ENCODE data around the gene MFSD12. TPM values are rescaled to one million over a fixed set of nuclear protein-coding genes. Genes with fewer than 3 reads are reported as not detected.
"Not testable (repeated sequence)": the region's sequence is repeated elsewhere in the genome, so short reads cannot be mapped to it uniquely, and the experiment has no call there.

MFSD12 gene
- polyA plus RNA-seq, 1 donor from 2014 or later: 38.5 TPM

- Histone ChIP-seq H3K9ac (ENCODE audit: low read length) (no peak overlapping the region), H4K20me1 (ENCODE audit: insufficient read depth) (peaks cover 27% of the 10 kb centered on the region), H3K36me3 (ENCODE audit: insufficient read depth, low read length) (no peaks in the 10 kb centered on the region), H3F3A (ENCODE audit: insufficient read depth, low read length, poor library complexity, severe bottlenecking) (no peaks in the 10 kb centered on the region), H3K9me2 (ENCODE audit: insufficient read depth, low read length) (no peaks in the 10 kb centered on the region), H3K27ac (ENCODE audit: low read length) (no peak overlapping the region), H3K4me2 (ENCODE audit: low read length) (no peak overlapping the region), H3K79me2 (replicated peaks; ENCODE audit: insufficient read depth, low read length) (peaks cover 66% of the 10 kb centered on the region), H3K9me3 (ENCODE audit: low read length) (no peaks in the 10 kb centered on the region), H3K4me3 (ENCODE audit: low read length) (no peak overlapping the region), H2AFZ (ENCODE audit: low read depth, low read length) (no peak overlapping the region), H3K27me3 (ENCODE audit: insufficient read depth, low read depth, low read length) (no peaks in the 10 kb centered on the region)
- no peak for TF ChIP-seq CTCF (IDR thresholded peaks at IDR 0.05; ENCODE audit: poor library complexity, severe bottlenecking)
- no peak for TF ChIP-seq MXI1 (conservative IDR thresholded peaks at IDR 0.05; ENCODE audit: poor library complexity, severe bottlenecking)
These were observed 48.4 kb downstream of the MFSD12 start for GRCh38 chr19:3508771-3509535.

GRCh38 chr19:3508121-3508661 is 49.2 kb downstream of the MFSD12 start:
- H2AFZ ChIP-seq (ENCODE audit: low read depth, low read length); H3K27ac ChIP-seq (ENCODE audit: low read length); H3K27me3 ChIP-seq (ENCODE audit: insufficient read depth, low read depth, low read length); H3K4me2 ChIP-seq (ENCODE audit: low read length); H3K36me3 ChIP-seq (ENCODE audit: insufficient read depth, low read length); H3K9me2 ChIP-seq (ENCODE audit: insufficient read depth, low read length); H3K9me3 ChIP-seq (ENCODE audit: low read length); H3F3A ChIP-seq (ENCODE audit: insufficient read depth, low read length, poor library complexity, severe bottlenecking): not testable (repeated sequence)
- Histone ChIP-seq H3K9ac (ENCODE audit: low read length) (peak overlapping the region; percentile 94), H3K4me3 (ENCODE audit: low read length) (peak overlapping the region; percentile 95), H4K20me1 (ENCODE audit: insufficient read depth) (peaks cover 27% of the 10 kb centered on the region), H3K79me2 (replicated peaks; ENCODE audit: insufficient read depth, low read length) (peaks cover 58% of the 10 kb centered on the region)

- H3K27me3 ChIP-seq (ENCODE audit: insufficient read depth, low read depth, low read length): no peaks in the 10 kb centered on the region
- H3K4me3 ChIP-seq (ENCODE audit: low read length): peak overlapping the region; percentile 95
- peak overlapping the region; percentile 80 for H3K4me2 ChIP-seq (ENCODE audit: low read length)
- H3K9me3 ChIP-seq (ENCODE audit: low read length): no peaks in the 10 kb centered on the region
- H3K27ac ChIP-seq (ENCODE audit: low read length): peak overlapping the region; percentile 60
- H3F3A ChIP-seq (ENCODE audit: insufficient read depth, low read length, poor library complexity, severe bottlenecking): no peaks in the 10 kb centered on the region
- peaks cover 22% of the 10 kb centered on the region for H4K20me1 ChIP-seq (ENCODE audit: insufficient read depth)
- H3K9me2 ChIP-seq (ENCODE audit: insufficient read depth, low read length): no peaks in the 10 kb centered on the region
- no peak overlapping the region for H2AFZ ChIP-seq (ENCODE audit: low read depth, low read length)
- TF ChIP-seq EZH2 (IDR thresholded peaks at IDR 0.05; ENCODE audit: borderline replicate concordance, insufficient read depth, low read length, poor library complexity, severe bottlenecking) (no peak), CTCF (IDR thresholded peaks at IDR 0.05; ENCODE audit: poor library complexity, severe bottlenecking) (no peak), POLR2AphosphoS5 (IDR thresholded peaks at IDR 0.05) (no peak), SMC3 (conservative IDR thresholded peaks at IDR 0.05; ENCODE audit: poor library complexity) (no peak), RAD21 (conservative IDR thresholded peaks at IDR 0.05) (no peak), MXI1 (conservative IDR thresholded peaks at IDR 0.05; ENCODE audit: poor library complexity, severe bottlenecking) (no peak), REST (IDR thresholded peaks at IDR 0.05; ENCODE audit: borderline replicate concordance) (no peak), TAF1 (IDR thresholded peaks at IDR 0.05; ENCODE audit: low read depth) (no peak), EP300 (conservative IDR thresholded peaks at IDR 0.05; ENCODE audit: poor library complexity, severe bottlenecking) (no peak)
- peaks cover 53% of the 10 kb centered on the region for H3K79me2 ChIP-seq (replicated peaks; ENCODE audit: insufficient read depth, low read length)
- H3K9ac ChIP-seq (ENCODE audit: low read length): peak overlapping the region; percentile 94
- H3K36me3 ChIP-seq (ENCODE audit: insufficient read depth, low read length): no peaks in the 10 kb centered on the region
These were observed 49.8 kb downstream of the MFSD12 start for GRCh38 chr19:3507371-3508120.
